Trophoblast cell (in vitro differentiated cells and primary cell): ENCODE data around the gene CREB5.

Experiments used
- DNase-seq, 2 donors: peaks; one replicate each; pipeline ENCODE4 v3.0.0-alpha.2; 2016
- H2AFZ ChIP-seq: 2 replicates; pipeline ENCODE4 v1.6.1; 2013; ENCODE audit warnings: low read length, moderate library complexity, mild to moderate bottlenecking; ENCODE audit not compliant: insufficient read depth, poor library complexity
- H2AK5ac ChIP-seq: 2 replicates; pipeline ENCODE4 v1.6.1; 2013; ENCODE audit warnings: mild to moderate bottlenecking, low read length
- H2BK120ac ChIP-seq: 2 replicates; pipeline ENCODE4 v1.6.1; 2013; ENCODE audit warnings: low read length, mild to moderate bottlenecking, moderate library complexity; ENCODE audit not compliant: insufficient read depth, poor library complexity
- H2BK12ac ChIP-seq: 2 replicates; pipeline ENCODE4 v1.6.1; 2013; ENCODE audit warnings: mild to moderate bottlenecking, low read length, moderate library complexity
- H2BK5ac ChIP-seq: 2 replicates; pipeline ENCODE4 v1.6.1; 2013; ENCODE audit warnings: low read length, low read depth, moderate library complexity, mild to moderate bottlenecking; ENCODE audit not compliant: poor library complexity
- H3K14ac ChIP-seq: 2 replicates; pipeline ENCODE4 v1.6.1; 2013; ENCODE audit warnings: mild to moderate bottlenecking, low read length
- H3K18ac ChIP-seq: 2 replicates; pipeline ENCODE4 v1.6.1; 2013; ENCODE audit warnings: mild to moderate bottlenecking, low read length
- H3K23ac ChIP-seq: 2 replicates; pipeline ENCODE4 v1.6.1; 2013; ENCODE audit warnings: low read length
- H3K27ac ChIP-seq: 2 replicates; pipeline ENCODE4 v1.5.1; 2013; ENCODE audit warnings: low read depth, mild to moderate bottlenecking, inconsistent platforms, low read length, moderate library complexity
- H3K27me3 ChIP-seq: 2 replicates; pipeline ENCODE4 v1.6.1; 2013; ENCODE audit warnings: inconsistent platforms, mild to moderate bottlenecking, low read length, moderate library complexity; ENCODE audit not compliant: insufficient read depth
- H3K36me3 ChIP-seq, 2 experiments: 1 replicate in 1 of 2; 2 replicates in 1 of 2; pipeline ENCODE4 v1.6.1; 2013; ENCODE audit warnings: low read length in 2 of 2, mild to moderate bottlenecking in 2 of 2, moderate library complexity in 1 of 2; ENCODE audit not compliant: insufficient read depth in 2 of 2, control insufficient read depth in 1 of 2
- H3K4ac ChIP-seq: 2 replicates; pipeline ENCODE4 v1.6.1; 2013; ENCODE audit warnings: low read depth, mild to moderate bottlenecking, low read length, moderate library complexity
- H3K4me1 ChIP-seq, 2 experiments: 1 replicate in 1 of 2; 2 replicates in 1 of 2; pipeline ENCODE4 v1.6.1; 2013; ENCODE audit warnings: low read length in 2 of 2, mild to moderate bottlenecking in 2 of 2, moderate library complexity in 1 of 2; ENCODE audit not compliant: insufficient read depth in 2 of 2, control insufficient read depth in 1 of 2
- H3K4me2 ChIP-seq: 2 replicates; pipeline ENCODE4 v1.6.1; 2013; ENCODE audit warnings: inconsistent platforms, mild to moderate bottlenecking, low read length, moderate library complexity
- H3K4me3 ChIP-seq: 2 replicates; pipeline ENCODE4 v1.5.1; 2013; ENCODE audit warnings: mild to moderate bottlenecking, low read depth, low read length, inconsistent platforms
- H3K79me1 ChIP-seq: one replicate; pipeline ENCODE4 v1.6.1; 2013; ENCODE audit warnings: low read length
- H3K79me2 ChIP-seq: 2 replicates; pipeline ENCODE4 v1.6.1; 2013; ENCODE audit warnings: low read length, mild to moderate bottlenecking; ENCODE audit not compliant: control insufficient read depth, insufficient read depth, poor library complexity
- H3K9ac ChIP-seq: 2 replicates; pipeline ENCODE4 v1.6.1; 2013; ENCODE audit warnings: mild to moderate bottlenecking, low read length
- H3K9me3 ChIP-seq: 2 replicates; pipeline ENCODE4 v1.6.1; 2013; ENCODE audit warnings: low read depth, mild to moderate bottlenecking, control low read depth, inconsistent platforms, low read length; ENCODE audit not compliant: insufficient read depth
- H4K12ac ChIP-seq: 2 replicates; pipeline ENCODE4 v1.6.1; 2013; ENCODE audit warnings: low read depth, mild to moderate bottlenecking, low read length, moderate library complexity
- H4K8ac ChIP-seq: 2 replicates; pipeline ENCODE4 v1.6.1; 2013; ENCODE audit warnings: low read depth, mild to moderate bottlenecking, low read length, moderate library complexity
- H4K91ac ChIP-seq: one replicate; pipeline ENCODE4 v1.6.1; 2013; ENCODE audit warnings: low read depth, mild to moderate bottlenecking, low read length, moderate library complexity
- WGBS: extraction: QIAGEN DNeasy Blood & Tissue Kit; methylation state at CpG from one replicate; pipeline ENCODE4 v1.1.7; 2013; ENCODE audit warnings: missing lambda C conversion rate; ENCODE audit not compliant: insufficient read length, insufficient coverage; ENCODE audit errors: extremely low coverage; 5-methylcytosine and 5-hydroxymethylcytosine counted together

The CREB5 gene

DNA sequence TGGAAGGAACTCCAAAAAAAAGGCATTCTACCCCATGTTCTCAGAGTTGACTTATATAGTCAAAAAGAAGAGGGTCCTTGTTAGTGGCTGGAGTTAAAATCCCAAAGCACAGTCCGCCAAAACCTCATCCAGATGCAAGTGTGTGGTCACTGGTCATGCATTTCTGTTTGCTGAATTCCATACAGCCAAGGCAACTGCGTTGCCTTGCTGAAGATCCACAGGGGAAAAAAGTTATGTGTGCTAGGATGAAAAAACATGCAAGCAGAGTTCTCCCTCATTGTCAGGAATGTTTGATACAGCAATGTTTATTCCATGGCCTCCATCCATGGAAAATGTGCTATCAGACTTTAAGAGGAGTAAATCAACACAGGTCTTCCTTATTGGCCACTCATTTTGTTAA is 213.1 kb downstream of the CREB5 start:
- Histone ChIP-seq H4K91ac (no peak overlapping the region), H3K9ac (no peak overlapping the region), H3K18ac (no peak overlapping the region), H3K79me2 (no peaks in the 10 kb centered on the region), H4K8ac (no peak overlapping the region), H2BK120ac (no peak overlapping the region), H2AFZ (no peak overlapping the region), H2BK12ac (no peak overlapping the region), H3K4me2 (no peak overlapping the region), H4K12ac (no peak overlapping the region), H3K23ac (no peak overlapping the region), H3K27ac (no peak overlapping the region), H3K4me1 (no peaks in the 10 kb centered on the region), H3K4ac (no peak overlapping the region), H3K27me3 (no peaks in the 10 kb centered on the region), H3K36me3 (no peaks in the 10 kb centered on the region), H2AK5ac (no peak overlapping the region), H3K14ac (no peak overlapping the region), H3K9me3 (no peaks in the 10 kb centered on the region), H3K4me3 (no peak overlapping the region), H2BK5ac (no peak overlapping the region), H3K79me1 (no peaks in the 10 kb centered on the region)
- WGBS = no CpG with 5 or more reads among the region's 2 CpGs
- DNase-seq = no peak

DNA sequence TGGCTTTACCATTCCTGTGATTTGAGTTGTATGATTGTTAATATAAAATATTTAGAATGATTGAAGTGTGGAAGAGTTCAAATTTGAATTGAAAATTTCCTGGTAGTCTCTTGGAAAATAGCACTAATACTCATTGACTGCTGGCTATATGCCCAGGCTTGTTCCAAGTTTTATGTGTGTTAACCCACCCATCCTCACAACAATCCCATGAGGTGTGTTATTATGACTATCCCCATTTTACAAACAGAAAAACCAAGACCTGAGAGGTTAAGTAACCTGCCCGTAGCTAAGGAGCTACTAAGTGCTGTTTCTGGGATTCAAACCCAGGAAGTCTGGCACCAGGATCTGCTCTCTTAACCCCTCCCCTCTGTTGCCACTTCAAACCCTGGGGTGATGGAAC is 213.9 kb downstream of the CREB5 start:
- Histone ChIP-seq H3K4ac (no peak overlapping the region), H2BK12ac (no peak overlapping the region), H3K27ac (no peak overlapping the region), H3K18ac (no peak overlapping the region), H3K36me3 (no peaks in the 10 kb centered on the region), H2BK120ac (no peak overlapping the region), H3K9me3 (no peaks in the 10 kb centered on the region), H3K4me1 (no peaks in the 10 kb centered on the region), H3K4me2 (no peak overlapping the region), H2BK5ac (no peak overlapping the region), H4K91ac (no peak overlapping the region), H2AK5ac (no peak overlapping the region), H4K12ac (no peak overlapping the region), H3K23ac (no peak overlapping the region), H4K8ac (no peak overlapping the region), H3K27me3 (no peaks in the 10 kb centered on the region), H3K9ac (no peak overlapping the region), H3K79me1 (no peaks in the 10 kb centered on the region), H3K4me3 (no peak overlapping the region), H2AFZ (no peak overlapping the region), H3K14ac (no peak overlapping the region), H3K79me2 (no peaks in the 10 kb centered on the region)
- no peak for DNase-seq
- no CpG with 5 or more reads among the region's 1 CpG for WGBS

DNA sequence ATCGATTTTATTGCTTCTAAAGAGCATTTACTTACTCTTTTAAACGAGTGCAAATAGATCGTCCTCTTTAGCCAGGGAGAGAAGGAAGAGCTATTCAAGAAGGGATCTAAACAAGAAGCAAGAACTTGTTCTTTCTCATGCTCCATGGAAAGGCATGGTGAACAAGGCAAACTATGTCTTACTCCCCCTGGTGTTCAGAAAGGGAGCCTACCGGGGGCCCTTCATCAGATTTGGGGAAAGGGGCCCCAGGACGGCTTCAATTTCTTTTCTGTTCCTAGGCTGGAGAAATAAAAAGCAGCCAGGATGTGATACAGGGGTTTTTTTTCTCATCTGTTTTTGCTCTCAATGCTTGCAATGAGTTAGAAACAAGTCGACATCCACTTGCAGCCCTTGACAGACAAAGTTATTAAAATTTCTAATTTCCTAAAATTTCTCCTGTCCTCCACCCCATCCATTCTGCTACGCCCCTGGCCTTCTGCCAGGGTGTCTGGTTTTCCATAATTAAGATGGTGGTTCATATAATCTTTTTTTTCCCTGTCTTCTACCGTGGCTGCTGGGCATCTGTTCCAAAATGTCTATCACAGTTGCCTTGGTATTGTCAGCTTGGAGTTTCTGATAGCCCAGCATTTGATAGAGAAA is 214.4 kb downstream of the CREB5 start:
- no CpG with 5 or more reads among the region's 8 CpGs for whole genome bisulfite sequencing
- Histone ChIP-seq H3K23ac (no peak overlapping the region), H3K9ac (no peak overlapping the region), H4K8ac (no peak overlapping the region), H3K4me1 (no peaks in the 10 kb centered on the region), H2BK12ac (no peak overlapping the region), H3K4ac (no peak overlapping the region), H2AK5ac (no peak overlapping the region), H2BK120ac (no peak overlapping the region), H3K79me2 (no peaks in the 10 kb centered on the region), H3K4me3 (no peak overlapping the region), H2AFZ (no peak overlapping the region), H3K79me1 (no peaks in the 10 kb centered on the region), H3K4me2 (no peak overlapping the region), H3K14ac (no peak overlapping the region), H3K27me3 (no peaks in the 10 kb centered on the region), H3K18ac (no peak overlapping the region), H2BK5ac (no peak overlapping the region), H4K91ac (no peak overlapping the region), H4K12ac (no peak overlapping the region), H3K27ac (no peak overlapping the region), H3K36me3 (no peaks in the 10 kb centered on the region), H3K9me3 (no peaks in the 10 kb centered on the region)
- DNase-seq = peak; percentile 32 to 70

DNA sequence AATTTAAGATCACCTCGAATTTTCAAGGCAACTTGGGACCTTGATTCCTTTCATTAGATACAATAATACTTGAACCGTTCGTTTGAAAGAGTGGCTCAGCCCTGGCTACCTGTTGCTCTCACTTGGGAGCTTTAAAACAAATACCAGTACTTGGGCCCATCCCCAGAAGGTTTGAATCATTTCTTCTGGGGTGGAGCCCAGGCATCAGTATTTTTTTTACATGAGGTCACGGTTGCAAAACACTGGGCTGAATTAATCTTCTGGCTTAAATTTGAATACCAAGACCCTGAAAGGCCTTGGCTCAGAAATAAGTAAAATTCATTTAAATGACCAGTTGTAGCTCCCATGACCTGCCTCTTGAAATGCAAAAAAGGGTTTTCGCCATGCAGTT is 214.9 kb downstream of the CREB5 start:
- Histone ChIP-seq H4K12ac (no peak overlapping the region), H3K4me3 (no peak overlapping the region), H2BK12ac (no peak overlapping the region), H3K18ac (no peak overlapping the region), H3K9ac (no peak overlapping the region), H2BK5ac (no peak overlapping the region), H2BK120ac (no peak overlapping the region), H3K4me1 (no peaks in the 10 kb centered on the region), H3K4ac (no peak overlapping the region), H3K27ac (no peak overlapping the region), H3K36me3 (no peaks in the 10 kb centered on the region), H3K4me2 (no peak overlapping the region), H3K79me2 (no peaks in the 10 kb centered on the region), H2AFZ (no peak overlapping the region), H4K91ac (no peak overlapping the region), H2AK5ac (no peak overlapping the region), H3K14ac (no peak overlapping the region), H3K79me1 (no peaks in the 10 kb centered on the region), H4K8ac (no peak overlapping the region), H3K27me3 (no peaks in the 10 kb centered on the region), H3K9me3 (no peaks in the 10 kb centered on the region), H3K23ac (no peak overlapping the region)
- WGBS = no CpG with 5 or more reads among the region's 5 CpGs
- no peak for DNase-seq
